GM12878 (cell line): ENCODE results near the gene DNAJC28.

Experiments used
- ATF3 ChIP-seq: IDR thresholded peaks from 2 replicates; pipeline ENCODE4 v1.6.1; 2011; ENCODE audit warnings: low read depth, mild to moderate bottlenecking, low read length, moderate library complexity, borderline replicate concordance; ENCODE audit errors: extremely low read depth
- CTCF ChIP-seq, 3 experiments: IDR thresholded peaks in 2 of 3; conservative IDR thresholded peaks in 1 of 3; 2 replicates each; pipeline ENCODE4 v1.5.1; 2011; ENCODE audit warnings: low read depth in 3 of 3, low read length in 3 of 3, mild to moderate bottlenecking in 3 of 3, control low read depth in 2 of 3, moderate library complexity in 2 of 3, inconsistent platforms in 1 of 3, mixed read lengths in 1 of 3; ENCODE audit not compliant: control insufficient read depth in 2 of 3, insufficient read depth in 1 of 3; ENCODE audit errors: extremely low read depth in 1 of 3
- PKNOX1 ChIP-seq: fragments of 450-650 bp; IDR thresholded peaks from 2 replicates; pipeline ENCODE4 v1.6.1; 2016; ENCODE audit warnings: mild to moderate bottlenecking
- YY1 ChIP-seq: IDR thresholded peaks from 2 replicates; pipeline ENCODE4 v1.6.1; 2011; ENCODE audit warnings: low read depth, mild to moderate bottlenecking, low read length
- ZNF24 ChIP-seq: fragments of 450-650 bp; IDR thresholded peaks from 2 replicates; pipeline ENCODE4 v1.6.1; 2017; ENCODE audit warnings: antibody characterized with exemption, mild to moderate bottlenecking
- ZNF384 ChIP-seq: IDR thresholded peaks from 2 replicates; pipeline ENCODE4 v1.6.1; 2012; ENCODE audit warnings: low read depth, mild to moderate bottlenecking, low read length, improper control_type of control experiment, borderline replicate concordance

- TF ChIP-seq ZNF24, result no peak
- no peak for TF ChIP-seq ATF3
- TF ChIP-seq CTCF (IDR thresholded peaks at IDR 0.05 in 2 of 3, conservative IDR thresholded peaks at IDR 0.05 in 1 of 3; ENCODE audit: control insufficient read depth in 2 of 3, extremely low read depth in 1 of 3, insufficient read depth in 1 of 3, low read depth in 3 of 3, low read length in 3 of 3), result no peak
- TF ChIP-seq ZNF384, result no peak
- no peak for TF ChIP-seq YY1
- TF ChIP-seq PKNOX1, result no peak
Observed at GRCh38 chr21:33505833-33506232, 14.3 kb upstream of the DNAJC28 start.
